ENCODE results near the gene OR10H1.

- TF ChIP-seq CTCF (IDR thresholded peaks at IDR 0.05; ENCODE audit: low read depth, low read length, poor library complexity, severe bottlenecking) (peak; percentile 46), EZH2phosphoT487 (IDR thresholded peaks at IDR 0.05; ENCODE audit: borderline replicate concordance, low read length) (no peak)
Measured at GRCh38 chr19:15810335-15810734, 5.1 kb downstream of the OR10H1 start.
